Keratinocyte (primary cell): Measurements from ENCODE around the gene IL18RAP. TPM values are rescaled to one million over a fixed set of nuclear protein-coding genes. Genes with fewer than 3 reads are reported as not detected.

ENCODE experiments used
- DNase-seq: peaks from one replicate; pipeline ENCODE4 v3.0.0-alpha.2; 2011; ENCODE audit warnings: low read depth, missing footprints, low spot score
- FAIRE-seq: peaks from 2 replicates; lab custom pipeline; 2011; peaks lifted over from hg19 to GRCh38; lab: Jason Lieb, UNC
- H2AFZ ChIP-seq: 2 replicates; pipeline ENCODE4 v1.6.0; 2012; ENCODE audit warnings: low read length, control low read depth, inconsistent platforms; ENCODE audit not compliant: control insufficient read depth
- H3K27ac ChIP-seq: 2 replicates; pipeline ENCODE4 v1.5.1; 2011; ENCODE audit warnings: low read length; ENCODE audit not compliant: control insufficient read depth, insufficient read depth
- H3K27me3 ChIP-seq: 3 replicates; pipeline ENCODE4 v1.6.0; 2011; ENCODE audit warnings: low read length; ENCODE audit not compliant: control insufficient read depth, insufficient read depth; ENCODE audit errors: extremely low read depth
- H3K36me3 ChIP-seq, 2 experiments: 2 replicates in 1 of 2; 3 replicates in 1 of 2; pipeline ENCODE4 v1.5.1; 2011; ENCODE audit warnings: low read length in 2 of 2, mild to moderate bottlenecking in 1 of 2; ENCODE audit not compliant: control insufficient read depth in 2 of 2, insufficient read depth in 2 of 2; ENCODE audit errors: extremely low read depth in 1 of 2
- H3K4me1 ChIP-seq: 3 replicates; pipeline ENCODE4 v1.5.1; 2011; ENCODE audit warnings: low read length; ENCODE audit not compliant: control insufficient read depth, insufficient read depth; ENCODE audit errors: extremely low read depth
- H3K4me2 ChIP-seq: 3 replicates; pipeline ENCODE4 v1.6.0; 2011; ENCODE audit warnings: low read depth, low read length; ENCODE audit not compliant: control insufficient read depth, insufficient read depth; ENCODE audit errors: extremely low read depth
- H3K4me3 ChIP-seq, 3 experiments: fragments of 200-600 bp in 1 of 3; sonication (generic) in 1 of 3; 2 replicates in 2 of 3; 3 replicates in 1 of 3; pipeline ENCODE4 v1.5.1; 2011 to 2016; ENCODE audit warnings: low read length in 3 of 3, mild to moderate bottlenecking in 3 of 3, control low read depth in 2 of 3, inconsistent platforms in 1 of 3, low read depth in 1 of 3, mixed read lengths in 1 of 3, mixed run types in 1 of 3, moderate library complexity in 1 of 3; ENCODE audit not compliant: control insufficient read depth in 2 of 3, insufficient read depth in 2 of 3; ENCODE audit errors: extremely low read depth in 1 of 3
- H3K79me2 ChIP-seq: 2 replicates; pipeline ENCODE4 v1.6.0; 2012; ENCODE audit warnings: low read length; ENCODE audit not compliant: control insufficient read depth, insufficient read depth
- H3K9ac ChIP-seq: 3 replicates; pipeline ENCODE4 v1.6.0; 2011; ENCODE audit warnings: low read length; ENCODE audit not compliant: control insufficient read depth, insufficient read depth; ENCODE audit errors: extremely low read depth
- H3K9me1 ChIP-seq: 3 replicates; pipeline ENCODE4 v1.6.0; 2011; ENCODE audit warnings: low read length; ENCODE audit not compliant: control insufficient read depth, insufficient read depth; ENCODE audit errors: extremely low read depth
- H3K9me3 ChIP-seq: 2 replicates; pipeline ENCODE4 v1.5.1; 2012; ENCODE audit warnings: low read depth, low read length; ENCODE audit not compliant: control insufficient read depth
- H4K20me1 ChIP-seq: 3 replicates; pipeline ENCODE4 v1.6.0; 2011; ENCODE audit warnings: low read length; ENCODE audit not compliant: control insufficient read depth, insufficient read depth; ENCODE audit errors: extremely low read depth
- EZH2 ChIP-seq: IDR thresholded peaks from one replicate; pipeline ENCODE4 v1.6.1; 2012; ENCODE audit warnings: inconsistent platforms, mild to moderate bottlenecking, low read length, moderate library complexity
- dilution Hi-C: fragments of 300-500 bp; cut with MboI; formaldehyde crosslinking; loops from one replicate; pipeline ENCODE4 v1.7.0; 2020; ENCODE audit warnings: low sequenced_read_pairs; ENCODE audit not compliant: extremely low pct_ligation_motif_present
- polyA plus RNA-seq, 5 experiments: library from polyadenylated mRNA; depleted of rRNA in 3 of 5; stranded (reverse) in 3 of 5; stranded (forward) in 1 of 5; unstranded in 1 of 5; fragments of >200 nt; gene quantifications; 1 replicate in 1 of 5; 2 replicates in 3 of 5; 3 replicates in 1 of 5; pipeline versions ENCODE4 v1.2.1 to v1.2.3, GENCODE V29; 2011 to 2012; ENCODE audit warnings: missing spikeins in 2 of 5, low read depth in 1 of 5, low replicate concordance in 1 of 5
- TF ChIP-seq, protein P1 (sequence below), 3 experiments: IDR thresholded peaks in 1 of 3; conservative IDR thresholded peaks in 1 of 3; optimal IDR thresholded peaks in 1 of 3; 2 replicates in 2 of 3; 3 replicates in 1 of 3; pipeline versions ENCODE3 to v1.5.1; 2011; ENCODE audit warnings: low read length in 3 of 3, mild to moderate bottlenecking in 3 of 3, moderate library complexity in 2 of 3, control low read depth in 1 of 3, inconsistent platforms in 1 of 3; ENCODE audit not compliant: insufficient read depth in 2 of 3; ENCODE audit errors: extremely low read depth in 1 of 3

The IL18RAP gene
- polyA plus RNA-seq, 1 donor (not counting 4 experiments of a cell fraction or from before 2014, with no cell fraction given) = not detected

DNA sequence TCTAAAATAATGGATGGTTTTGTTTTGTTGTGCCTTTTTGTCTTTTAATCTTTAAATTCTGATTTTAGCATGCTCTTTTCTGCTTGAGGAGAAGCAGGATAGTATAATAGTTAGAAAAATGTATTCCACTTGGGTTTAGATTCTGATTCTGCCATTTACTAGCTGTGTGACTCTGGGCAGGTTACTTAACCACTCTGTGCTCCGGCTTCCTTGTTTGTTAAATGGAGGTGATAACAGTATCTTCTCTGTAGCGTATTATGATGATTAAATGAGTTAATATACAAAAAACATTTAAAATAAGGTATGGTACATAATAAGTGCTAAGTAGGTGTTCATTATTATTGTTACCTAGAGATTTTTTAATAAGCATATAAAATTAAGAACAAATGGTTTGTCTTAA, 26.9 kb upstream of the IL18RAP start:
- FAIRE-seq = no peak
- dilution Hi-C loops = no loop called here
- Histone ChIP-seq H3K27me3 (no peaks in the 10 kb centered on the region), H3K4me2 (no peak overlapping the region), H3K4me1 (no peaks in the 10 kb centered on the region), H3K27ac (no peak overlapping the region), H3K4me3 (no peak overlapping the region), H2AFZ (no peak overlapping the region), H3K9me1 (no peaks in the 10 kb centered on the region), H3K9ac (no peak overlapping the region), H3K36me3 (no peaks in the 10 kb centered on the region), H3K79me2 (no peaks in the 10 kb centered on the region), H4K20me1 (no peaks in the 10 kb centered on the region), H3K9me3 (no peaks in the 10 kb centered on the region)
- no peak for TF ChIP-seq EZH2
- TF ChIP-seq, protein P1, sequence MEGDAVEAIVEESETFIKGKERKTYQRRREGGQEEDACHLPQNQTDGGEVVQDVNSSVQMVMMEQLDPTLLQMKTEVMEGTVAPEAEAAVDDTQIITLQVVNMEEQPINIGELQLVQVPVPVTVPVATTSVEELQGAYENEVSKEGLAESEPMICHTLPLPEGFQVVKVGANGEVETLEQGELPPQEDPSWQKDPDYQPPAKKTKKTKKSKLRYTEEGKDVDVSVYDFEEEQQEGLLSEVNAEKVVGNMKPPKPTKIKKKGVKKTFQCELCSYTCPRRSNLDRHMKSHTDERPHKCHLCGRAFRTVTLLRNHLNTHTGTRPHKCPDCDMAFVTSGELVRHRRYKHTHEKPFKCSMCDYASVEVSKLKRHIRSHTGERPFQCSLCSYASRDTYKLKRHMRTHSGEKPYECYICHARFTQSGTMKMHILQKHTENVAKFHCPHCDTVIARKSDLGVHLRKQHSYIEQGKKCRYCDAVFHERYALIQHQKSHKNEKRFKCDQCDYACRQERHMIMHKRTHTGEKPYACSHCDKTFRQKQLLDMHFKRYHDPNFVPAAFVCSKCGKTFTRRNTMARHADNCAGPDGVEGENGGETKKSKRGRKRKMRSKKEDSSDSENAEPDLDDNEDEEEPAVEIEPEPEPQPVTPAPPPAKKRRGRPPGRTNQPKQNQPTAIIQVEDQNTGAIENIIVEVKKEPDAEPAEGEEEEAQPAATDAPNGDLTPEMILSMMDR (optimal IDR thresholded peaks at IDR 0.05 in 1 of 3, IDR thresholded peaks at IDR 0.05 in 1 of 3, conservative IDR thresholded peaks at IDR 0.05 in 1 of 3; ENCODE audit: extremely low read depth in 1 of 3, insufficient read depth in 2 of 3, low read length in 3 of 3) = no peak
- no peak for DNase-seq

GRCh38 chr2:102397209-102397608, 25.8 kb upstream of the IL18RAP start:
- H3K9ac ChIP-seq = no peak overlapping the region
- no peaks in the 10 kb centered on the region for H3K9me1 ChIP-seq
- no peak for TF ChIP-seq EZH2
- TF ChIP-seq, protein P1 (optimal IDR thresholded peaks at IDR 0.05 in 1 of 3, IDR thresholded peaks at IDR 0.05 in 1 of 3, conservative IDR thresholded peaks at IDR 0.05 in 1 of 3; ENCODE audit: extremely low read depth in 1 of 3, insufficient read depth in 2 of 3, low read length in 3 of 3) = no peak
- no peaks in the 10 kb centered on the region for H3K79me2 ChIP-seq
- H3K4me2 ChIP-seq = no peak overlapping the region
- no peak overlapping the region for H3K4me3 ChIP-seq
- H2AFZ ChIP-seq = no peak overlapping the region
- no peaks in the 10 kb centered on the region for H3K9me3 ChIP-seq
- H3K27ac ChIP-seq = no peak overlapping the region
- no peaks in the 10 kb centered on the region for H3K36me3 ChIP-seq
- H3K27me3 ChIP-seq = no peaks in the 10 kb centered on the region
- FAIRE-seq (no peak), DNase-seq (no peak)
- H4K20me1 ChIP-seq = no peaks in the 10 kb centered on the region
- H3K4me1 ChIP-seq = no peaks in the 10 kb centered on the region
- dilution Hi-C loops = no loop called here
